Stimulated activated CD4-positive, alpha-beta T cell treated with anti-CD3 and anti-CD28 coated beads, Interleukin-2, amount 100 ng/mL, for 4 hours (primary cell): ENCODE results near the gene ZDHHC5.
"Not testable (repeated sequence)": the region's sequence is repeated elsewhere in the genome, so short reads cannot be mapped to it uniquely, and the experiment has no call there.

ENCODE experiments used
- DNase-seq: peaks from one replicate; pipeline ENCODE4 v3.0.0-alpha.2; 2020; ENCODE audit warnings: low read depth

Gene ZDHHC5

GRCh38 chr11:57644748-57645688, 22.9 kb upstream of the ZDHHC5 start:
- peak; percentile 83 for DNase-seq

GRCh38 chr11:57645689-57646085, 22.2 kb upstream of the ZDHHC5 start:
- no peak for DNase-seq

GRCh38 chr11:57646194-57646798, 21.6 kb upstream of the ZDHHC5 start:
- no peak for DNase-seq

- no peak for DNase-seq
These were observed 21.1 kb upstream of the ZDHHC5 start for GRCh38 chr11:57646799-57647303.

- DNase-seq, result no peak
These were observed 20.5 kb upstream of the ZDHHC5 start for GRCh38 chr11:57647372-57647771.

GRCh38 chr11:57647960-57648800, 19.7 kb upstream of the ZDHHC5 start:
- no peak for DNase-seq

- no peak for DNase-seq
These were observed 18.8 kb upstream of the ZDHHC5 start for GRCh38 chr11:57648801-57649735.

- peak; percentile 58 for DNase-seq
These were observed 17.8 kb upstream of the ZDHHC5 start, which contains the start of gene YPEL4 for GRCh38 chr11:57649826-57650738. Gene YPEL4 (minus strand): TSS chr11:57649912. CDS start chr11:57647107, 2,805 bp downstream.

GRCh38 chr11:57650739-57651090, 17.2 kb upstream of the ZDHHC5 start:
- no peak for DNase-seq

- no peak for DNase-seq
These were observed 16.5 kb upstream of the ZDHHC5 start for GRCh38 chr11:57651408-57651807.

GRCh38 chr11:57652230-57652629, 15.7 kb upstream of the ZDHHC5 start:
- DNase-seq, result not testable (repeated sequence)

- no peak for DNase-seq
These were observed 15.3 kb upstream of the ZDHHC5 start for GRCh38 chr11:57652662-57653061.

GRCh38 chr11:57653163-57653562, 14.8 kb upstream of the ZDHHC5 start:
- DNase-seq, result no peak

GRCh38 chr11:57656885-57657193, 11.1 kb upstream of the ZDHHC5 start:
- DNase-seq, result no peak

- peak; percentile 99 for DNase-seq
These were observed 10.5 kb upstream of the ZDHHC5 start, which contains the start of gene CLP1 for GRCh38 chr11:57657194-57658022. Gene CLP1 (plus strand): TSS chr11:57657762. CDS start chr11:57659477, 1,715 bp downstream.

GRCh38 chr11:57658023-57658361, 9.9 kb upstream of the ZDHHC5 start:
- DNase-seq, result no peak

- DNase-seq, result no peak
These were observed 8.2 kb upstream of the ZDHHC5 start for GRCh38 chr11:57659669-57660068.

- no peak for DNase-seq
These were observed 5.0 kb upstream of the ZDHHC5 start for GRCh38 chr11:57662893-57663292.

GRCh38 chr11:57663975-57664374, 3.9 kb upstream of the ZDHHC5 start:
- DNase-seq, result no peak
